Endometrial microvascular endothelial cells (primary cell): ENCODE results near the gene GRIK2. TPM values are rescaled to one million over a fixed set of nuclear protein-coding genes. Genes with fewer than 3 reads are reported as not detected.

ENCODE experiments used
- in situ Hi-C: cut with HindIII; loops from 2 replicates; pipeline ENCODE4 v1.10.0; 2017; ENCODE audit warnings: low sequenced_read_pairs, low pct_unique_long_range_greater_than_20kb; ENCODE audit errors: inconsistent ontology term
- total RNA-seq: library from RNA; depleted of rRNA; stranded (reverse); fragments of >200 nt; gene quantifications from one replicate; pipeline ENCODE4 v1.2.3, GENCODE V29; 2015; ENCODE audit errors: inconsistent ontology term

Gene GRIK2
- total RNA-seq, 1 donor from 2014 or later = under 0.01 TPM

GRCh38 chr6:101730954-101731353 is 337.4 kb downstream of the GRIK2 start:
- in situ Hi-C loops = no loop called here

DNA sequence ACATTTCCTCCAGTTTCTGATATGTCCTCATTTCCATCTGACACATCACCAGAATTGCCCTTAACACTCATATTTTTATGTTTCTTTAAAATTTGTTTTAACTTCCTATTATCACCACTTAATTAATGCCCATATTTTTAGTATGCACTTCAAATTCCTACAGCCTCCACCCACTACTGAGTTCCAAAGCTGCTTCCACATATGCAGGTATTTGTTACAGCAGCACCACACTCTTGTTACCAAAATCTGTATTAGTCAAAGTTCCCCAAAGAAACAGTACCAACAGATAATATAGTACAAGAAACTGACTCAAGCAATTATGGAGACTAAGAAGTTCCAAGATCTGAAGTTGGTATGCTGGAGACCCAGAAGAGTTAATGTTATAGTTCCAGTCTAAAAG is 340.4 kb downstream of the GRIK2 start:
- in situ Hi-C loops = no loop called here

GRCh38 chr6:101738481-101738880 is 345.0 kb downstream of the GRIK2 start:
- in situ Hi-C loops = no loop called here

GRCh38 chr6:101740631-101741030 is 347.1 kb downstream of the GRIK2 start:
- in situ Hi-C loops = no loop called here

DNA sequence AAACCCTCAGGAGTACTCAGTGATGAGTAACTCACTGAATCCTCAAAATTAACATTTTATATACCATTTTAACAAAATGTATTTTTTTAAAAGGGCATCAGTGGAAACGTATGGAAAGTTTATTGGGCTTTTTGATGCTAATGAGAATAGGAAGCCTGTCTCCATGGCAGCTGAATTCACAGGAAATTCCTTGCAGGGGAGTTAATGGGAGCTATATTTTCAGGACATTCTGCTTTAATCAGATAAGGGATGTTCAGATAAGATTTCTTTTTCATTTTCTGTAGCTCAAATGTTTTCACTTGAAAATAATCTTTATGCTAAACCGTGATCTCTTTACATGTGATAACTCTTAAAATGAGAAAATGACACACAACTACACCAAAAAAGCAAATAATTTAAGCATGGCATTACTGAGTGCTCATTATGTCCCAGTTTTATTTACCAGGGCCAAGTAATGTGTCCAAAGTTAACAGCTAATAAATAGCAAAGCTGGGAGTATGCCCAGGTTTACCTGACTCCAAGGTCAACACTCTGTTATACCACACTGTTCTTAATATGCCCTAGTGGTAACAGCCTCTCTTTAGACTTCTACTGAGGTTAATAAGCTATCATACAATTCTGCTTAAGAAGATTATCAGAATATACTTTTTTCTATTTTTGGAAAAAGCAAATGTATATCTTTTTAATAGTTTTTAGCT is 348.1 kb downstream of the GRIK2 start:
- in situ Hi-C loops = no loop called here

DNA sequence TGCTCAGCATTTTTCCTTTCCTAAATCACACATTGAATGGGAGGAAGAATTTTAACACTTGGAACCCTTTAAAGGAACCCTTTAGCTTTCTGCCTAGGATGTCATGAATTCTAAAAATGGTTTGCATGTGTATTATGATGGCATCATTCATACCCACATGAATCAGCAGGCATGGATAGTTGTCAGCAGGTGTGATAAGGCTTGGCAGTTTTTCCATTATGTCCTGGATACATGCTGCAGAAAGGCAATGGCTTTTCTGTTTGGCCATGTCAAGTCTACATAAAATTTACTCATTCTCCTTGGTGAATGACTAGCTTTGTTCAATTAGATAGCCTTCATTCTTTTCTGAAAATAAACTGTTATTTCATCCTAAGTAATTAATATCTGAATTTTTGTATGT is 353.7 kb downstream of the GRIK2 start:
- in situ Hi-C loops = no loop called here

DNA sequence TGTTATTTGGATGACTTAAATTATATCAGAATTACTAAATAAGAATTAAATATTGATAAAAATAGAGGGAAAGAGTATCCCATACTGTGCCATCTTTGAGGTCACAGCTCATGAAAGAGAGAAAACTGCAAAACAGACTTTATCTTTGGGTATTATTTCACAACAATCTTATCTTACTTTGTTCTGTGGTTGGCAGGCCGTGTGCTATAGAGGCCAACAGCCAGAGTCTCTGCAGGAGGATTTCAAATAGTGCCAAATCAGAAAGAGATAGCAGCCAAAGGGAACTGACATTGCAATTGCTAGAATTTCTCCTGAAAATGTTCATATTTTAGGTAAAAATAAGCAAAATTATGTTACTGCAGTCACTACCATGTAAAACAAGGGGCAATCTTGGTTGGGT is 354.2 kb downstream of the GRIK2 start:
- in situ Hi-C loops = no loop called here

- in situ Hi-C loops = no loop called here
Observed at GRCh38 chr6:101755931-101756330, 362.4 kb downstream of the GRIK2 start.

DNA sequence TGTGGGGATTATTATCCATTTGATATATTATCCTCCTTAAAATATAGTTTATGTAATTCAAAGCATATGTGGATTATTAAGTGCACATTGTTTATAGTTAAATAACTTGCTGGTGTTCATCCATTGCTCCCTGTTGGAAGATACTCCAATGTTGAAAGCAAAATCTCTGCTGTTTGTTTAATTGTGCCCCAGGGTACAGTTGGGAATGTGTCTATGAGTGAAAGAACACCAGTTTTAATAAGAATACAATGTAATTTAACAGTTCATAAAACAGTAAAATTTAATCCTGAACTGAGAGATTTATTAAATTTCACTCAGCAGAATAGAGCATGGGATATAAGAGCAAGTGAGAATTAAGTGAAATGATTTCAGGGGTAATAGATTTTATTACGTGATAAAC is 364.9 kb downstream of the GRIK2 start:
- in situ Hi-C loops = no loop called here

DNA sequence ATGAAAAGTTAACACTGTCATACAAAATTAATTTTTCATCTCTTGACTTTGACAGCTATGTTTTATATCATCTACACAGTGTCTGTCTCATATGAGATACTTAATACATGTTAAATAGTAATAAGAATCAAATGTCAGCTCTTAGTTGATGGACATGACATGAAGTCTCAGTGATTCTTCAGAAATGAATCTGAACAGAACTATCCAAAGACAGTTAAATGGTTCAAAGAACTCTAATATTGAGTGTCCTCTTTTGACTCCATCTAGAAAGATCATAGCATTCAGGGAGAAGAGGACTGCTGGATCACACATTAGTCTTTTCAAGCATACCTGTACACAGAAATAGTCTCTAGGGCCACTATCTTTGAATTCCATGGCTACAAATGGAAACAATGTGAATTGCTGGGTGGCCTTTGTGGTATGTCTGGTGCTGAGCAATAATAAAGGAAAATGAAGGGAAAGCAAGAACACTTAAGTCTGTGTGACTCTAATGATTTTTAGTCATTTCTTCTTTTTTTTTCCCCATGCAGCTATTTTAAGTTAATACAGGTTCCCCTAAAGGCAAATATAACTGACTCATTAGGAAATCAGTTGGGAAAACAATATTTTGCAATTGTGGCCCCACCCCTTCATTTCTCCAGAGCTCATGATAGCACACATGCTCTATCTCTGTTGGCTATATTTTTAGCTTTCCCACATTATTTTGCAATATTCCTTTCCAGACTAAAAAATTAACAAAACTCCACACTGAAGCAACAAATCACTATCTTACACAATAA is 367.5 kb downstream of the GRIK2 start:
- in situ Hi-C loops = no loop called here

DNA sequence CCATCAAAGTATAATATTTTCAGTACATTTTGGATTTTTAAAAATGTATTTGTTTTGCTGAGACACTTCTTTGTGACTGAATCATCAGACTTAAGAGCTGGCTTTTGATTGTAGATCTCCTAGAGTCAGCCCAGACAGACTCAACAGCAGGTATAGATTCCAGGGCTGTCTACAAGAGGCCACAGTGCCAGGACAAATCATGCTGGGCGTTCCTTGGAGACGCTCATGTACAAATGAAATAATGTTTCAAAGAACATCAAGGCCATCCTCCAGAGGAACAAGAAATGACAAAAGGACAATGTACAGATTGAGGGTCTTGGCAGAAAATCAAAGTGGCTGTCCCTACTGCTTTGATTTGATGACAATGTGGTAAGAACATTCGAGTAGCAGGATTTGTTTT is 369.3 kb downstream of the GRIK2 start:
- in situ Hi-C loops = no loop called here

DNA sequence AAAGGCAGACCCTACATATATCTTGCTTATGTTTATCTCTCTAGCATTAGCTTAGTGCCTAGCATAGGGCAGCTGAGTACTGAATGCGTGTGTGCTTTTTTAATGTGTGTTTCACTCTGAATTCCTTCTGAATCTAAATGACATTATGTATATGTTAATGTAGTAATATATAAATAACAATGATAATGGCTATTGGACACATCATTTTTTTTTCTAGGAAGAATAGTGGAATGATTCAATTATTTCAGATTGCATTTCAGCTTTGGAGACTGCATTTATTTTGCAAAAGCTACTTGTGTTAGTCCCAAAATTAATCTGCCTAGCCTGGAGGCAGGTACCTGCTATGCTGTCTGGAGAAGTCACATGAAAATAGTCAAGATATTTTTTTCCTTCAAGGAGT is 371.8 kb downstream of the GRIK2 start:
- in situ Hi-C loops = no loop called here

- in situ Hi-C loops = no loop called here
Observed at GRCh38 chr6:101770116-101770515, 376.6 kb downstream of the GRIK2 start.

GRCh38 chr6:101776919-101777350 is 383.4 kb downstream of the GRIK2 start:
- in situ Hi-C loops = no loop called here

- in situ Hi-C loops = no loop called here
Observed at GRCh38 chr6:101777646-101778045, 384.1 kb downstream of the GRIK2 start.

GRCh38 chr6:101779051-101779844 is 385.7 kb downstream of the GRIK2 start:
- in situ Hi-C loops = no loop called here

GRCh38 chr6:101783287-101783686 is 389.8 kb downstream of the GRIK2 start:
- in situ Hi-C loops = no loop called here

- in situ Hi-C loops = no loop called here
Observed at GRCh38 chr6:101784094-101784493, 390.6 kb downstream of the GRIK2 start.

DNA sequence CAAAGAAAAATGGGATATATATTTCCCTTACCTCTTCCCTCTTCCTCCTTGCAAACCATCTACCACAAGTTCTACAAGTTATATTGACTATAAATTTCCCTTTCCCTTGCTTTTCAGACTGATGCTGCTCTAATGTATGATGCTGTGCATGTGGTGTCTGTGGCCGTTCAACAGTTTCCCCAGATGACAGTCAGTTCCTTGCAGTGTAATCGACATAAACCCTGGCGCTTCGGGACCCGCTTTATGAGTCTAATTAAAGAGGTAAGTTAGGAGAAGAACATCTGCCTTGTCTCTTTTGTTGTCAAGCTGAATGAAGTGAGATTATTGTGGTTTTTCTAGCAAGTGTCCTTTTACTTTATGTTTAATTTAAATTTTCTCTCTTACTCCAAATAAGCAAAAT is 406.0 kb downstream of the GRIK2 start:
- in situ Hi-C loops = no loop called here

- in situ Hi-C loops = no loop called here
Observed at GRCh38 chr6:101800598-101800997, 407.1 kb downstream of the GRIK2 start.
